ENCODE results near the gene MUC5AC.

GRCh38 chr11:1138097-1138496 is 19.7 kb upstream of the MUC5AC start:
- TF ChIP-seq CTCF (IDR thresholded peaks at IDR 0.05 in 4 of 5, conservative IDR thresholded peaks at IDR 0.05 in 1 of 5) (no peak), POLR2A (IDR thresholded peaks at IDR 0.05) (no peak)

Data from gastrocnemius medialis (tissue), 4 donors.